Stimulated activated CD8-positive, alpha-beta memory T cell treated with anti-CD3 and anti-CD28 coated beads, Interleukin-12 subunit alpha, Interleukin-12 subunit beta, amount 100 ng/mL, for 24 hours (primary cell): ENCODE data around the gene RTP1.

Source experiments
- DNase-seq: peaks from one replicate; pipeline ENCODE4 v3.0.0-alpha.2; 2020; ENCODE audit errors: extremely low read depth

The RTP1 gene

GRCh38 chr3:187242435-187242834, 45.1 kb downstream of the RTP1 start:
- no peak for DNase-seq

GRCh38 chr3:187242900-187243299, 45.6 kb downstream of the RTP1 start:
- DNase-seq: no peak

- DNase-seq: no peak
These were observed 46.7 kb downstream of the RTP1 start for GRCh38 chr3:187243933-187244524.

- no peak for DNase-seq
These were observed 50.1 kb downstream of the RTP1 start for GRCh38 chr3:187247398-187247797.
